ENCODE results near the gene SAPCD1. TPM values are rescaled to one million over a fixed set of nuclear protein-coding genes. Genes with fewer than 3 reads are reported as not detected.

Gene SAPCD1
- 3.2 and 4.3 TPM in 2 replicates for total RNA-seq (2021)
- long read RNA-seq = 0 reads

DNA sequence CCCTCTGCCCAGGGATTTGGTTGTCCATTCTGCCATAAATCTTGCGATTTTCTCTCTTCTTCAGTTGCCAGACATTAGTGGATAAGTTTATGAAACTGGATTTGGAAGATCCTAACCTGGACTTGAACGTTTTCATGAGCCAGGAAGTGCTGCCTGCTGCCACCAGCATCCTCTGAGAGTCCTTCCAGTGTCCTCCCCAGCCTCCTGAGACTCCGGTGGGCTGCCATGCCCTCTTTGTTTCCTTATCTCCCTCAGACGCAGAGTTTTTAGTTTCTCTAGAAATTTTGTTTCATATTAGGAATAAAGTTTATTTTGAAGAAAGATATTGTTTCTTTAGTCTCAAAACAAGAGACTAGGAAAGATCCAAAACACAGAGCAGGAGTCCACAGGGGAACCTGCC is at the start of gene SAPCD1:
SAPCD1 (plus strand) TSS at position 301 of the 400 bp plus-strand sequence. CDS start 399 bp downstream, outside the sequence.
- Histone ChIP-seq H3K9me3 (ENCODE audit: control insufficient read depth, low read depth, low read length) (no peaks in the 10 kb centered on the region), H3K9ac (ENCODE audit: extremely low read depth, insufficient read length, low read length) (no peak within 1 kb of the TSS), H3K27me3 (ENCODE audit: insufficient read depth, low read length) (no peaks in the 10 kb centered on the region), H2BK20ac (ENCODE audit: low read depth, low read length, poor library complexity, severe bottlenecking) (no peak within 1 kb of the TSS), H2AK5ac (ENCODE audit: insufficient read length, low read length) (no peak within 1 kb of the TSS), H3K4ac (ENCODE audit: low read depth, low read length) (no peak within 1 kb of the TSS), H3K23ac (ENCODE audit: insufficient read length, low read depth, low read length) (no peak within 1 kb of the TSS), H3K23me2 (ENCODE audit: insufficient read length, low read depth, low read length, poor library complexity, severe bottlenecking) (no peaks in the 10 kb centered on the region), H4K20me1 (ENCODE audit: control insufficient read depth, insufficient read depth, insufficient read length) (no peaks in the 10 kb centered on the region), H3K4me2 (ENCODE audit: insufficient read depth, insufficient read length, low read length) (no peak within 1 kb of the TSS), H3K79me1 (ENCODE audit: insufficient read depth, low read depth, low read length, poor library complexity, severe bottlenecking) (no peaks in the 10 kb centered on the region), H2BK12ac (ENCODE audit: insufficient read length, low read depth, low read length) (no peak within 1 kb of the TSS), H2BK5ac (ENCODE audit: insufficient read length, low read length) (no peak within 1 kb of the TSS), H4K91ac (ENCODE audit: insufficient read length, low read depth, low read length) (no peak within 1 kb of the TSS), H3K14ac (ENCODE audit: insufficient read depth, low read length) (no peak within 1 kb of the TSS; the same call in 1 of the 2 replicates), H4K8ac (replicated peaks; ENCODE audit: insufficient read length, low read depth, low read length) (no peak within 1 kb of the TSS), H2BK15ac (ENCODE audit: low read depth, low read length) (no peak within 1 kb of the TSS), H2AFZ (ENCODE audit: low read length) (no peak within 1 kb of the TSS), H3K27ac (ENCODE audit: insufficient read length, low read depth, low read length) (no peak within 1 kb of the TSS), H3K18ac (ENCODE audit: insufficient read length, low read depth, low read length) (no peak within 1 kb of the TSS), H2BK120ac (ENCODE audit: low read depth, low read length, poor library complexity, severe bottlenecking) (no peak within 1 kb of the TSS), H3T11ph (ENCODE audit: low read length) (no peak within 1 kb of the TSS), H3K4me1 (ENCODE audit: insufficient read depth, low read length) (no peaks in the 10 kb centered on the region), H4K5ac (ENCODE audit: insufficient read length, low read depth, low read length) (no peak within 1 kb of the TSS), H3K56ac (ENCODE audit: insufficient read length, low read depth, low read length) (no peak within 1 kb of the TSS), H3K79me2 (ENCODE audit: insufficient read depth, low read length) (no peaks in the 10 kb centered on the region)
- Mint-ChIP-seq H3K27ac (peak within 1 kb of the TSS; percentile 28 to 93 (median 77); a peak in 5 of 7 replicates), H3K9me3 (no peaks in the 10 kb centered on the region; a peak in 1 of 5 replicates), H3K27me3 (ENCODE audit: low read depth) (no peaks in the 10 kb centered on the region; the same call in 1 of the 2 replicates), H3K36me3 (ENCODE audit: insufficient read depth in 1 of 3, low read depth in 3 of 3) (peaks cover 13 to 49% (median 34%) of the 10 kb centered on the region in 3 experiments), H3K4me3 (peak within 1 kb of the TSS in 1 of 2 experiments; percentile 24; a peak in 2 of 5 replicates), H3K4me1 (peaks cover 23 to 27% of the 10 kb centered on the region in 2 experiments)
- no CpG with 5 or more reads among the region's 4 CpGs for WGBS (ENCODE audit: extremely low coverage, insufficient read length, low lambda C conversion rate)
- no peak for DNase-seq
- no peak for TF ChIP-seq CTCF (conservative IDR thresholded peaks at IDR 0.05)
